Measurements from ENCODE around the gene TMEM82. TPM values are rescaled to one million over a fixed set of nuclear protein-coding genes. Genes with fewer than 3 reads are reported as not detected.

TMEM82 gene
- total RNA-seq, 3 donors from 2014 or later, result not detected

- no peaks in the 10 kb centered on the region for H3K9me3 Mint-ChIP-seq
- no peak overlapping the region for H3K4me3 Mint-ChIP-seq
- peaks cover 4% of the 10 kb centered on the region for H3K4me1 Mint-ChIP-seq (ENCODE audit: low read depth)
- no peaks in the 10 kb centered on the region for H3K27me3 Mint-ChIP-seq (ENCODE audit: low read depth)
- DNase-seq (no peak), ATAC-seq (no peak)
- peaks cover 4% of the 10 kb centered on the region for H3K36me3 Mint-ChIP-seq (ENCODE audit: insufficient read depth)
Observed at GRCh38 chr1:15709226-15709625, 33.1 kb upstream of the TMEM82 start.

- no peak for ATAC-seq
- Mint-ChIP-seq H3K27me3 (ENCODE audit: low read depth) (no peaks in the 10 kb centered on the region), H3K9me3 (no peaks in the 10 kb centered on the region), H3K4me1 (ENCODE audit: low read depth) (no peaks in the 10 kb centered on the region), H3K4me3 (no peak overlapping the region), H3K36me3 (ENCODE audit: insufficient read depth) (peaks cover 1% of the 10 kb centered on the region)
- no peak for DNase-seq
Observed at GRCh38 chr1:15712168-15712567, 30.1 kb upstream of the TMEM82 start.

- H3K27me3 Mint-ChIP-seq (ENCODE audit: low read depth), result no peaks in the 10 kb centered on the region
- no peak for ATAC-seq
- H3K4me3 Mint-ChIP-seq, result no peak overlapping the region
- DNase-seq, result no peak
- H3K36me3 Mint-ChIP-seq (ENCODE audit: insufficient read depth), result peaks cover 5% of the 10 kb centered on the region
- H3K4me1 Mint-ChIP-seq (ENCODE audit: low read depth), result no peaks in the 10 kb centered on the region
- no peaks in the 10 kb centered on the region for H3K9me3 Mint-ChIP-seq
Observed at GRCh38 chr1:15714406-15715136, 27.7 kb upstream of the TMEM82 start.

- H3K36me3 Mint-ChIP-seq (ENCODE audit: insufficient read depth), result peaks cover 5% of the 10 kb centered on the region
- H3K4me1 Mint-ChIP-seq (ENCODE audit: low read depth), result no peaks in the 10 kb centered on the region
- H3K27me3 Mint-ChIP-seq (ENCODE audit: low read depth), result no peaks in the 10 kb centered on the region
Observed at GRCh38 chr1:15717418-15718125, 24.7 kb upstream of the TMEM82 start.

GRCh38 chr1:15718199-15718601, 24.1 kb upstream of the TMEM82 start:
- Mint-ChIP-seq H3K4me1 (ENCODE audit: low read depth) (no peaks in the 10 kb centered on the region), H3K36me3 (ENCODE audit: insufficient read depth) (peaks cover 8% of the 10 kb centered on the region), H3K27me3 (ENCODE audit: low read depth) (no peaks in the 10 kb centered on the region), H3K9me3 (no peaks in the 10 kb centered on the region), H3K4me3 (no peak overlapping the region)
- DNase-seq, result no peak
- ATAC-seq, result no peak

More at GRCh38 chr1:15717418-15718125, 24.7 kb upstream of the TMEM82 start:
- ATAC-seq, result no peak
- DNase-seq, result no peak
- no peaks in the 10 kb centered on the region for H3K9me3 Mint-ChIP-seq
- no peak overlapping the region for H3K4me3 Mint-ChIP-seq

- no peak for DNase-seq
- H3K36me3 Mint-ChIP-seq (ENCODE audit: insufficient read depth), result peaks cover 8% of the 10 kb centered on the region
- H3K27me3 Mint-ChIP-seq (ENCODE audit: low read depth), result no peaks in the 10 kb centered on the region
- no peaks in the 10 kb centered on the region for H3K4me1 Mint-ChIP-seq (ENCODE audit: low read depth)
- H3K4me3 Mint-ChIP-seq, result no peak overlapping the region
- H3K9me3 Mint-ChIP-seq, result no peaks in the 10 kb centered on the region
- ATAC-seq, result no peak
Observed at GRCh38 chr1:15719381-15720120, 22.7 kb upstream of the TMEM82 start.

- no peak overlapping the region for H3K4me3 Mint-ChIP-seq
- H3K4me1 Mint-ChIP-seq (ENCODE audit: low read depth), result no peaks in the 10 kb centered on the region
- DNase-seq (no peak), ATAC-seq (no peak)
- H3K36me3 Mint-ChIP-seq (ENCODE audit: insufficient read depth), result peaks cover 10% of the 10 kb centered on the region
- no peaks in the 10 kb centered on the region for H3K9me3 Mint-ChIP-seq
- H3K27me3 Mint-ChIP-seq (ENCODE audit: low read depth), result no peaks in the 10 kb centered on the region
Observed at GRCh38 chr1:15720861-15721260, 21.4 kb upstream of the TMEM82 start.

- DNase-seq, result no peak
- H3K27me3 Mint-ChIP-seq (ENCODE audit: low read depth), result no peaks in the 10 kb centered on the region
- no peaks in the 10 kb centered on the region for H3K4me1 Mint-ChIP-seq (ENCODE audit: low read depth)
- no peaks in the 10 kb centered on the region for H3K9me3 Mint-ChIP-seq
- H3K36me3 Mint-ChIP-seq (ENCODE audit: insufficient read depth), result peaks cover 14% of the 10 kb centered on the region
- no peak overlapping the region for H3K4me3 Mint-ChIP-seq
- ATAC-seq, result no peak
Observed at GRCh38 chr1:15722411-15722810, 19.9 kb upstream of the TMEM82 start.

- DNase-seq (no peak), ATAC-seq (no peak)
- Mint-ChIP-seq H3K4me3 (no peak overlapping the region), H3K36me3 (ENCODE audit: insufficient read depth) (peaks cover 14% of the 10 kb centered on the region), H3K9me3 (no peaks in the 10 kb centered on the region), H3K4me1 (ENCODE audit: low read depth) (no peaks in the 10 kb centered on the region), H3K27me3 (ENCODE audit: low read depth) (no peaks in the 10 kb centered on the region)
Observed at GRCh38 chr1:15722836-15723532, 19.3 kb upstream of the TMEM82 start.

GRCh38 chr1:15723631-15724246, 18.6 kb upstream of the TMEM82 start:
- H3K36me3 Mint-ChIP-seq (ENCODE audit: insufficient read depth), result peaks cover 10% of the 10 kb centered on the region
- H3K27me3 Mint-ChIP-seq (ENCODE audit: low read depth), result no peaks in the 10 kb centered on the region
- DNase-seq, result no peak
- H3K4me1 Mint-ChIP-seq (ENCODE audit: low read depth), result no peaks in the 10 kb centered on the region
- H3K4me3 Mint-ChIP-seq, result no peak overlapping the region
- H3K9me3 Mint-ChIP-seq, result no peaks in the 10 kb centered on the region
- ATAC-seq, result no peak

- no peaks in the 10 kb centered on the region for H3K27me3 Mint-ChIP-seq (ENCODE audit: low read depth)
- DNase-seq (no peak), ATAC-seq (no peak)
- H3K36me3 Mint-ChIP-seq (ENCODE audit: insufficient read depth), result peaks cover 10% of the 10 kb centered on the region
- H3K4me3 Mint-ChIP-seq, result no peak overlapping the region
- H3K9me3 Mint-ChIP-seq, result no peaks in the 10 kb centered on the region
- H3K4me1 Mint-ChIP-seq (ENCODE audit: low read depth), result no peaks in the 10 kb centered on the region
Observed at GRCh38 chr1:15724949-15725880, 17.1 kb upstream of the TMEM82 start.

GRCh38 chr1:15726508-15726907, 15.8 kb upstream of the TMEM82 start:
- no peak overlapping the region for H3K4me3 Mint-ChIP-seq
- H3K36me3 Mint-ChIP-seq (ENCODE audit: insufficient read depth), result peaks cover 10% of the 10 kb centered on the region
- no peaks in the 10 kb centered on the region for H3K9me3 Mint-ChIP-seq
- H3K4me1 Mint-ChIP-seq (ENCODE audit: low read depth), result no peaks in the 10 kb centered on the region
- ATAC-seq, result no peak
- no peak for DNase-seq
- H3K27me3 Mint-ChIP-seq (ENCODE audit: low read depth), result no peaks in the 10 kb centered on the region

GRCh38 chr1:15727021-15727420, 15.3 kb upstream of the TMEM82 start:
- Mint-ChIP-seq H3K9me3 (no peaks in the 10 kb centered on the region), H3K4me1 (ENCODE audit: low read depth) (no peaks in the 10 kb centered on the region), H3K36me3 (ENCODE audit: insufficient read depth) (peaks cover 10% of the 10 kb centered on the region), H3K27me3 (ENCODE audit: low read depth) (no peaks in the 10 kb centered on the region), H3K4me3 (no peak overlapping the region)
- ATAC-seq, result no peak
- no peak for DNase-seq
